DND-41 (cell line): ENCODE results near the gene ZNF497.

Source experiments
- ATAC-seq: fragments of 200-7000 bp; cut with Tn5 transposase; 3 replicates; pipeline ENCODE4 v1.9.1; 2021; ENCODE audit warnings: low read depth; ENCODE audit not compliant: insufficient read depth
- DNase-seq: peaks from one replicate; pipeline ENCODE4 v3.0.0-alpha.2; 2020
- H2AFZ ChIP-seq: 2 replicates; pipeline ENCODE4 v1.6.0; 2012; ENCODE audit warnings: low read depth, low read length
- H3K27ac ChIP-seq: 2 replicates; pipeline ENCODE4 v1.5.1; 2012; ENCODE audit warnings: low read length, inconsistent platforms
- H3K27me3 ChIP-seq: fragments of 200-600 bp; sonication (generic); 2 replicates; pipeline ENCODE4 v1.6.0; 2012; ENCODE audit warnings: low read length, mild to moderate bottlenecking, inconsistent platforms; ENCODE audit not compliant: insufficient read depth, poor library complexity
- H3K36me3 ChIP-seq: 2 replicates; pipeline ENCODE4 v1.5.1; 2012; ENCODE audit warnings: low read length, inconsistent platforms; ENCODE audit not compliant: insufficient read depth
- H3K4me1 ChIP-seq: 2 replicates; pipeline ENCODE4 v1.5.1; 2012; ENCODE audit warnings: mild to moderate bottlenecking, low read length; ENCODE audit not compliant: insufficient read depth
- H3K4me2 ChIP-seq: 2 replicates; pipeline ENCODE4 v1.6.0; 2012; ENCODE audit warnings: mild to moderate bottlenecking, moderate library complexity, low read length, inconsistent platforms; ENCODE audit not compliant: insufficient read depth
- H3K4me3 ChIP-seq, 2 experiments: fragments of 200-600 bp in 1 of 2; shearing (Covaris generic) in 1 of 2; 2 replicates each; pipeline ENCODE4 v1.5.1; 2012 to 2016; ENCODE audit warnings: inconsistent platforms in 2 of 2, low read length in 2 of 2, mild to moderate bottlenecking in 2 of 2, low read depth in 1 of 2, moderate library complexity in 1 of 2
- H3K79me2 ChIP-seq: 2 replicates; pipeline ENCODE4 v1.6.0; 2012; ENCODE audit warnings: low read length, inconsistent platforms; ENCODE audit not compliant: insufficient read depth
- H3K9ac ChIP-seq: 2 replicates; pipeline ENCODE4 v1.6.0; 2012; ENCODE audit warnings: low read depth, mild to moderate bottlenecking, inconsistent platforms, low read length, moderate library complexity
- H3K9me3 ChIP-seq: 2 replicates; pipeline ENCODE4 v1.5.1; 2012; ENCODE audit warnings: low read length, moderate library complexity, mild to moderate bottlenecking, inconsistent platforms; ENCODE audit not compliant: insufficient read depth, severe bottlenecking
- H4K20me1 ChIP-seq: 2 replicates; pipeline ENCODE4 v1.6.0; 2012; ENCODE audit warnings: low read length; ENCODE audit not compliant: insufficient read depth
- EZH2 ChIP-seq: IDR thresholded peaks from 3 replicates; pipeline ENCODE4 v1.6.1; 2012; ENCODE audit warnings: borderline replicate concordance, low read depth, mild to moderate bottlenecking, moderate library complexity, low read length, inconsistent platforms; ENCODE audit not compliant: severe bottlenecking
- TF ChIP-seq, protein P1 (sequence below): IDR thresholded peaks from 2 replicates; pipeline ENCODE4 v1.5.1; 2012; ENCODE audit warnings: borderline replicate concordance, low read length, moderate library complexity, mild to moderate bottlenecking; ENCODE audit not compliant: poor library complexity, severe bottlenecking; ENCODE audit errors: extremely low read depth

The ZNF497 gene

DNA sequence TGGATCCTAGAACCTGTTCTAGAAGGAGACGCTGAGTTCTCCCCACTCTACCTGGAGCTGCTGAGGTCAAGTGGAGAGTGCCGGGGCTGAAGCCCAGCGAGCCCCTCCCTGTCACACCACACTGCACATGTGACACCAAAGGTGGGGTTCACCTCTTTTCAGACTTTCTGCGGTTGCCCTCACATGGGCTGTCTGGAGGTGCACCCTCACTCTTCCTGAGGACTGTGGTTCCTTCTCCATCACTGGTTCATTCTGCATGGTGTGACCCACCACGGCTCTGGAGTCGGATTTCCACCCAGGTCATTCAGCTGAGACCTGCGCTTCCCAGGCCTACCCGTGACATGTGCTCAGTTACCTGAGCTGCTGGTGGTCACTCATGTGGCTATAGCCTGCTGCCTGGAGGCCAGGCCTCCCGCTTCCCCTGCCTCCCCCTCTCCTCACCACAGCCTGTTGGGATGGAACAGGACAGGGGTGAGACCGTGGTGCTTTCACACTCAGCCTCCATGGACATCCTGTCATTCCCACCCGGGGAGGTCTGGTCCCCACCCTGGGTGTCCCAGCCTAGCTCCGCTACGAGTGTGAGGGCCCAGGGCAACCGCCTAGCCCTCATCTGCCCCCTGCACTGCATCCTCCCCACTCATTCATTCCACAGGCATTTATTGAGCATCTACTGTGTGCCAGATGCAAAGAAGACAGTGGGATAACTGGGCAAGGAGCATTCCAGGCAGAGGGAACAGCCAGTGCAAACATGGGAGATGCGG, 8.7 kb downstream of the ZNF497 start:
- Histone ChIP-seq H3K79me2 (peaks cover 9% of the 10 kb centered on the region), H3K4me2 (no peak overlapping the region), H3K36me3 (peaks cover 23% of the 10 kb centered on the region), H2AFZ (no peak overlapping the region), H3K27me3 (no peaks in the 10 kb centered on the region), H3K4me1 (peaks cover 9% of the 10 kb centered on the region), H3K4me3 (no peak overlapping the region), H3K9me3 (no peaks in the 10 kb centered on the region), H4K20me1 (peaks cover 10% of the 10 kb centered on the region), H3K9ac (no peak overlapping the region), H3K27ac (no peak overlapping the region)
- DNase-seq (no peak), ATAC-seq (no peak)
- no peak for TF ChIP-seq EZH2
- TF ChIP-seq, protein P1, sequence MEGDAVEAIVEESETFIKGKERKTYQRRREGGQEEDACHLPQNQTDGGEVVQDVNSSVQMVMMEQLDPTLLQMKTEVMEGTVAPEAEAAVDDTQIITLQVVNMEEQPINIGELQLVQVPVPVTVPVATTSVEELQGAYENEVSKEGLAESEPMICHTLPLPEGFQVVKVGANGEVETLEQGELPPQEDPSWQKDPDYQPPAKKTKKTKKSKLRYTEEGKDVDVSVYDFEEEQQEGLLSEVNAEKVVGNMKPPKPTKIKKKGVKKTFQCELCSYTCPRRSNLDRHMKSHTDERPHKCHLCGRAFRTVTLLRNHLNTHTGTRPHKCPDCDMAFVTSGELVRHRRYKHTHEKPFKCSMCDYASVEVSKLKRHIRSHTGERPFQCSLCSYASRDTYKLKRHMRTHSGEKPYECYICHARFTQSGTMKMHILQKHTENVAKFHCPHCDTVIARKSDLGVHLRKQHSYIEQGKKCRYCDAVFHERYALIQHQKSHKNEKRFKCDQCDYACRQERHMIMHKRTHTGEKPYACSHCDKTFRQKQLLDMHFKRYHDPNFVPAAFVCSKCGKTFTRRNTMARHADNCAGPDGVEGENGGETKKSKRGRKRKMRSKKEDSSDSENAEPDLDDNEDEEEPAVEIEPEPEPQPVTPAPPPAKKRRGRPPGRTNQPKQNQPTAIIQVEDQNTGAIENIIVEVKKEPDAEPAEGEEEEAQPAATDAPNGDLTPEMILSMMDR: no peak

GRCh38 chr19:58352760-58353671, 9.5 kb downstream of the ZNF497 start, which contains the start of gene A1BG:
Gene A1BG (minus strand): TSS chr19:58353492. CDS start chr19:58353437, 55 bp downstream.
- TF ChIP-seq, protein P1: no peak
- no peak for TF ChIP-seq EZH2
- H3K27me3 ChIP-seq: no peaks in the 10 kb centered on the region
- peaks cover 23% of the 10 kb centered on the region for H3K36me3 ChIP-seq
- DNase-seq (no peak), ATAC-seq (no peak)
- H4K20me1 ChIP-seq: peaks cover 10% of the 10 kb centered on the region
- no peak within 1 kb of the TSS for H3K4me3 ChIP-seq
- no peak within 1 kb of the TSS for H3K27ac ChIP-seq
- no peak within 1 kb of the TSS for H2AFZ ChIP-seq
- H3K9ac ChIP-seq: no peak within 1 kb of the TSS
- H3K9me3 ChIP-seq: no peaks in the 10 kb centered on the region
- peaks cover 18% of the 10 kb centered on the region for H3K4me1 ChIP-seq
- peaks cover 17% of the 10 kb centered on the region for H3K79me2 ChIP-seq
- no peak within 1 kb of the TSS for H3K4me2 ChIP-seq

DNA sequence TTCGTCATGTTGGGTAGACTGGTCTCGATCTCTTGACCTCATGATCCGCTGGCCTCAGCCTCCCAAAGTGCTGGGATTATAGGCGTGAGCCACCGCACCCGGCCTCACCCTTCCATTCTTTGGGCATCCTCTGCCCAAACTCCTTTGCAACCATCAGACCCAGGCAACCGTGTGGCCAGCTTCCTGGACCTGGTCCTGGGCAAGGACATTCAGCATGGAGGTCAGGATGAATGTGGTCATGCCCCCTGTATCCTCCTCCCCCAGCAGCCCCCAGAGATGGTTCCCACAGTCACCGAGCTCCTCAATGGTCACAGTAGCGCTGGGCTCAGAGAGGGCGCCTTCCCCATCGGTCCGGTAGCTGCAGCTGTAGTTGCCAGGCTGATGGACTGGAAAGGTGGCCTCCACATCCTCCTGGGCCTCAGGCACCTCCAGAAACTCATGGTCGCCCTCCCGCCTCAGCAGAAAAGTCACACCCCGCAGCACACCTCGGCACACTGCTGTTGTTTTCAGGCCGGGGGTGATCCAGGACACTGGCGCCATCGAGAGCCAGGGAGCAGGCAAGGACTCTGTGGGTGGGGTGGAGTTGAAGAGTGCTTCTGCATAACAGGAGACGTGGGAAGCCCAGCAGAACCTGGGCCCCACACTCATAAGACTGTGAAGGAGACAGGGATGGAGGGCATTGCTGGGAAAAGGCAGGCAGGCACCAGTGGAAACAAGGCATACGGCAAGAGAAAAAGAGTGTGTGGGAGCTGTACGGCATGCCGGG, 10.4 kb downstream of the ZNF497 start:
- H3K4me1 ChIP-seq: peaks cover 24% of the 10 kb centered on the region
- no peak for ATAC-seq
- H4K20me1 ChIP-seq: peaks cover 10% of the 10 kb centered on the region

More for the DNA sequence above, 10.4 kb downstream of the ZNF497 start:
- H2AFZ ChIP-seq: no peak overlapping the region
- H3K36me3 ChIP-seq: peaks cover 23% of the 10 kb centered on the region
- no peak for DNase-seq
- no peak overlapping the region for H3K4me3 ChIP-seq
- H3K9ac ChIP-seq: no peak overlapping the region
- H3K27ac ChIP-seq: no peak overlapping the region
- H3K27me3 ChIP-seq: no peaks in the 10 kb centered on the region
- no peak overlapping the region for H3K4me2 ChIP-seq
- TF ChIP-seq, protein P1: no peak
- no peak for TF ChIP-seq EZH2
- no peaks in the 10 kb centered on the region for H3K9me3 ChIP-seq
- H3K79me2 ChIP-seq: peaks cover 21% of the 10 kb centered on the region
